Mammary epithelial cell (primary cell): Measurements from ENCODE around the gene JUP.

Experiments used
- EZH2 ChIP-seq: IDR thresholded peaks from 2 replicates; pipeline ENCODE4 v1.6.1; 2012; ENCODE audit warnings: low read length, inconsistent platforms, borderline replicate concordance
- TF ChIP-seq, protein P1 (sequence below), 2 donors: IDR thresholded peaks in 1 of 2; conservative IDR thresholded peaks in 1 of 2; 2 replicates each; pipeline ENCODE4 v1.5.1; 2011 to 2012; ENCODE audit warnings: inconsistent platforms in 2 of 2, low read length in 2 of 2, mild to moderate bottlenecking in 2 of 2, control low read depth in 1 of 2, low read depth in 1 of 2; ENCODE audit not compliant: insufficient read depth in 1 of 2; ENCODE audit errors: extremely low read depth in 1 of 2

GRCh38 chr17:41768682-41769288, 17.7 kb downstream of the JUP start:
- no peak for TF ChIP-seq EZH2
- TF ChIP-seq, protein P1, sequence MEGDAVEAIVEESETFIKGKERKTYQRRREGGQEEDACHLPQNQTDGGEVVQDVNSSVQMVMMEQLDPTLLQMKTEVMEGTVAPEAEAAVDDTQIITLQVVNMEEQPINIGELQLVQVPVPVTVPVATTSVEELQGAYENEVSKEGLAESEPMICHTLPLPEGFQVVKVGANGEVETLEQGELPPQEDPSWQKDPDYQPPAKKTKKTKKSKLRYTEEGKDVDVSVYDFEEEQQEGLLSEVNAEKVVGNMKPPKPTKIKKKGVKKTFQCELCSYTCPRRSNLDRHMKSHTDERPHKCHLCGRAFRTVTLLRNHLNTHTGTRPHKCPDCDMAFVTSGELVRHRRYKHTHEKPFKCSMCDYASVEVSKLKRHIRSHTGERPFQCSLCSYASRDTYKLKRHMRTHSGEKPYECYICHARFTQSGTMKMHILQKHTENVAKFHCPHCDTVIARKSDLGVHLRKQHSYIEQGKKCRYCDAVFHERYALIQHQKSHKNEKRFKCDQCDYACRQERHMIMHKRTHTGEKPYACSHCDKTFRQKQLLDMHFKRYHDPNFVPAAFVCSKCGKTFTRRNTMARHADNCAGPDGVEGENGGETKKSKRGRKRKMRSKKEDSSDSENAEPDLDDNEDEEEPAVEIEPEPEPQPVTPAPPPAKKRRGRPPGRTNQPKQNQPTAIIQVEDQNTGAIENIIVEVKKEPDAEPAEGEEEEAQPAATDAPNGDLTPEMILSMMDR (conservative IDR thresholded peaks at IDR 0.05 in 1 of 2, IDR thresholded peaks at IDR 0.05 in 1 of 2; ENCODE audit: extremely low read depth in 1 of 2, insufficient read depth in 1 of 2, low read depth in 1 of 2, low read length in 2 of 2) = no peak
